Measurements from ENCODE around the gene LRRC8D.

LRRC8D gene

GRCh38 chr1:89807983-89808382, 12.8 kb upstream of the LRRC8D start:
- DNase-seq, result no peak

DNA sequence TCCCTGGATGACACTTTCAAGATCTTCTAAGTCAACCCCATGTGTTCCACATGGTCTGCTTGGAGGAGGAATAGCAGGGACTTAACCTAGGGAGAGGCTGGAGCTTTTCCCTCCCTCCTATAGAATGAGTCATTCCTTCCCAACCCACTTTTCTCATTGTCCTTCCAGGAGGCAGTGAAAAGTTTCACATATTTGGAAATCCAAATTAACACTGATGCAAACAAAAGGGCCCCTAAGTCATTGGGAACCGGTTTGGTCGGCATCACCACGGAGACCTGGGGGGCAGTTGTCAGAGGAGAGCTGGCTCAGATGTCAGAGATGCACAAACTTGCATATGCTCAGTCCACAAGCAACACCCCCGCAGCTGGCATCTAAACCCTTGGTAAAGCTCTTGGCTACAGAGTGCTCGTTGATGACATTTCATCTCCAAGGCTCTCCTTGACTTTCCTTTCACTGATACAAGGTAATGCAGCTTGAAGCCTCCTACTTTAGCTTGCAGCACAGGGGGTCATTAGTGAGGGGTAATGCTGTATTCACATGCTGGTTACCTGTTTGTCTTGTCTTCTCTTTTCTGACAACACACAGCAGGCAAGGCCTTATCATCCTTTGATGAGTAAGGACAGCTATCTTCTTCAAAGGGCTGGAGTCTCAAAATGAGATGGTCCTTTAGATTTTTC, 12.3 kb upstream of the LRRC8D start:
- DNase-seq, result no peak

DNA sequence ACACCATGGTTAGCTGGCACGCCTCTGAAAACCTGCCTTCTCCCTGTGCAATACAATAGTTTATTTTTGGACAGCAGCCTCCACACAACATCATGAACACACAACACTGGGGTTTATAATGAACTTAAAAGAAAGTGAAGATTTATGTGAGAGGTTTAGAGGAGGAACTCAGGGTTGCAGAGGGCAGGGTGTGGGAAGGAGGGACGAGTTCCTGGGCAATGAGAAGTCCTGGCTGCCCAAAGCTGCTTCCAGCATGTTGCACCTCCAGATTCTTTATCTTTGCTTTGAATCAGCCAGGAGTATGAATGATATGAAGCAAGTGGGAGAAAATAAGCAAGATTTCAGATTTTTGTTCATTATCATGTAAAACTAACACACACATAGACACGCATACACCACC, 11.3 kb upstream of the LRRC8D start:
- no peak for DNase-seq

- DNase-seq, result no peak
These were observed 10.5 kb upstream of the LRRC8D start for GRCh38 chr1:89810302-89810701.

GRCh38 chr1:89810880-89811279, 10.0 kb upstream of the LRRC8D start:
- no peak for DNase-seq

DNA sequence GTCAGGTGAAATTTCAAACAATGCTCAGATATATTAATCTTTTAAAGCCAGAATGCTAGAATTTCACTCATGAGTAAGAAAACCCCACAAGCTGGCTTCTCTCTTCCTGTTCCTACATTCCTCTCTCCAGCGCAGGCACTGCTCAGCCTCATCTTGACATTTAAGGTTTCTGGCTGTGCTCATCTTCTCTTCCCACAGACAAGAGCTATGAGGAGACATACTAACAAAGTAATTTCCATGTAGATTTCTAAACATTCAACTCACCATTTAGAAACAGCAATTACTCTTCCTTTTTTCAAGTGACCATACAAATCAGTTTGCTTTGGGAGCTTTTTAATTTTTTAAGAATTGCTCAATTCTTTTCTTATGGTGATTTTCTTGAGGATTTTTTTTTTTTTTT, 7.8 kb upstream of the LRRC8D start:
- no peak for DNase-seq

- DNase-seq, result no peak
These were observed 5.8 kb upstream of the LRRC8D start for GRCh38 chr1:89815040-89815439.

DNA sequence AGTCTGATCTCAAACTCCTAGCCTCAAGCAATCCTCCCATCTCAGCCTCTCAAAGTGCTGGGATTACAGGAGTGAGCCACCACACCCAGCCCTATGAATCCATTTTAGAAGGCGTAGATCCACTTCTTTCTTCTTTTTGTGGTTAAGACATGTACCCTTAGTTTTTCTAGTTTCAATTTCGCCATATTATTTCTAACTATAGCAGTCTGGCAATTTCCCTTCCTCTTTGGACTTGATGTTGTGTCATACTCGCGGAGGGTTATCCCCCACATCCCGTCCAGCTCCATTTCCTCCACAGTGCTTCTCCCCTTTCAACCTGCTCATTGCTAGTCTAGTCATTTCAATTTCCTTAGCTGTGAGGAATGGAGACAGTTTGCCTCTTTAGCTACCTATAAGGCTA, 5.2 kb upstream of the LRRC8D start:
- DNase-seq, result no peak

DNA sequence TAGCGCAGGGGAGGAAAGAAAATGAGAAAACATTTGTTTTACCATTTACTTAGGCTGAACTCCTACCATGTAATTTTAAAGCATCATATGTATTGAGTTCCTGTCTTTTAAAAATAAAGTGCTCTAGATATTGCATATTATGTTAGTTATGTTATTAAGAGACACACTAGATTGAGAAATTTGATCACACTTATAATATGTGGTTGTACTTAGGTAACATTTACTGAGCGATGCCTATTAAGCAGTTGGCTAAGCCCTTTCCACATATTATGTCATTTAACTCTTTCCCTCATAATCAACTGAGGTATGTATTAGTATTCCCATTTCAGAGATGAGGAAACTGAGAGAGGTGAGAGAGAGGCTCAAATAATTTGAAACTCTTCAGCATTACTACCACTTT, 4.5 kb upstream of the LRRC8D start:
- DNase-seq, result no peak

DNA sequence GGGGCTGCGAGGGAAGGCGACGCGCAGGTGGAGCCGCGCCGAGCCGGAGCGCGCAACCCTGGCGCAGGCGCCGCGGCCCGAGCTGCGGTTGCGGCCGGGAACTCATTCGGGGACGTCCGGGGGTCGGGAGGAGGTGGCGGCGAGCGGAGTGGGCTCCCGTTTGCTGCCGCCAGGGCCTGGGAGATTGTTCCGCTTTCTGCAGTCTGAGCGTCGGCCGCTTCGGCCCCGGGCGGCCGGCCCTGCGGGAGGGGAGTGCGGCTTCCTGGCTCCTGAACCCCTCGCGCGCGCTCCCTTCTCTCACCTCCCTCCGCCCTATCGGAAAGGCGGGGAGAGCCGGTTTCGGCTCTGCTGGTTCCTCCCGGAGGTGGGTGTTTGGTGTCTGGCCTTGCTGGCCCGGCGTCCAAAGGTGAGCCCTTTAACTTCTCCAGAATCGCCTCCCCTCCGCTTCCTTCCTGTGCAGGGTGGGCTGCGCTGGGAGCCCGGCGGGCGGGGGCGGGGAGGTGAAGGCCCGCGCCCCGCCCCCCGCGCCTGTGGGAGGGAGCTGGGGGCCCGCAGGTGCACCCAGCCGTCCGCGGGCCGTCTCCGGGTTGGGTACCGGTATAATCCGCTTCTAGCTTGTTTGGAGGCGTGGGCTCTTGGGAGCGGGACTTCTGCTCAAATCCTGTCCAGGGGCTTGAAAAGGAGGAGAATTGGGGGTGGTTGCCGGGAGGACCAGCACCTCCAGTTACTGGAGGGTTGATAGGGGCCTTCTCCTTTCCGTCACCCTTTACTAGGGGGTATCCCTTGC, 683 bp downstream of the LRRC8D start:
- DNase-seq, result peak; percentile 65

DNA sequence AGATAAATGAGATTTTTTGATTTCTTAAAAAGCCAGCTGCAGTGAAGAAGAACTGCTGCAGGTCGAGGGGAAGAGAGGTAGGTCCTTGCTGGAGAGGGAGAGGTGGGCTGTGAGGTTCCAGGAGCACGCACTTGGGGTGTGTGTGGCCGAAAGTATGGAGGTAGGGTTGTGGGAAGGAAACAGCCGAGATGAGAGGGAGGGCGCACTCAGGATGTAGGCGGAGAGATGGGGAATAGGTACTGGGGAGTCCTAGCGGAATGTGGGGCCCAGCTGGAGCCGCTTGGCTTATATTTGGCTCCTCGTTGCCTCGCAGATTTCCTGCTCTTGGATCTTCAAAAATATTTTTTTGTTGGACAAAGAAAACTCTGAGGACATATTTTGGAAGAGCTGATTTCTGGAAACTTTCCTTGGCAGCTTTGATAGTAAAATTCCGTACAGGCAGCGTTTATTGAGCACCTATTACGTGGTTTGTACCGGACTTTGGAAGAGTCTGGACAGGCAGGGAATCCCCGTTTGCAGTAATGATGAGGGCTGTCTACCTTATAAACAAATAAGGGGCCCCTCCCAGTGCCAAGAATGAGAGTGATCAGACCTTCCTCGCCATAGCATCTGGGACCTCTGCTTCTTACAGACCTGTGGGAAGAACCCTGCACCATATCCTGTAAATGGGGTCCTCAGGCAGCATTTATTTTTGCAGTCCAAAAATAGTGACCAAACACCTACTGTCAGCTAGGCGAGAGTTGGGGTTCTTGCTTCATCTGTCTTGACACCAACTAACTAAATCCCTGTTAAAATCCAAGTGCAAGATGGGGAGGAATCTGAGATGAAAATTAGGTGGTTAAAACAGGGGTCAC, 1.5 kb downstream of the LRRC8D start:
- no peak for DNase-seq

GRCh38 chr1:89822999-89823628, 2.3 kb downstream of the LRRC8D start:
- DNase-seq, result no peak

- DNase-seq, result no peak
These were observed 3.0 kb downstream of the LRRC8D start for GRCh38 chr1:89823679-89824292.

GRCh38 chr1:89826594-89826993, 5.8 kb downstream of the LRRC8D start:
- no peak for DNase-seq

DNA sequence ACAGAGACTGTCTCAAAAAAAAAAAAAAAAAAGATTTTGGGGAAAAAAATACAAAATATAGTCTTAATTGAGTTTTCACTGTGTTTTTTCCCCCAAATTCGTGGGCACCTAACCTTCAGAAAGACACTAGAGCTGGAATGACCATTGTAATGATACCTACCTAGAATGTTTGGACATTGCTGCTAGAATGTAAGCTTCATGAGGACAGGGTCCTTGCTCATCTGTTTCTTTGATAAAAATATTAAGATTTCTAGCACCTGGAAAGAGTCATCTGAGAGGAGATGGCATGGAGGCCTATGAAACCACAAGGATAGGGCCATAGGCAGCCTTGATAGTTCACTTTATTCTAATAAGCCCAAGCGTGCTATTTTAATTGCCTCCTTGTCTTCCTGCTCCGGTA, 6.5 kb downstream of the LRRC8D start:
- no peak for DNase-seq

GRCh38 chr1:89827902-89828301, 7.1 kb downstream of the LRRC8D start:
- no peak for DNase-seq

GRCh38 chr1:89829186-89829585, 8.4 kb downstream of the LRRC8D start:
- DNase-seq, result no peak

- no peak for DNase-seq
These were observed 10.8 kb downstream of the LRRC8D start for GRCh38 chr1:89831462-89832120.

DNA sequence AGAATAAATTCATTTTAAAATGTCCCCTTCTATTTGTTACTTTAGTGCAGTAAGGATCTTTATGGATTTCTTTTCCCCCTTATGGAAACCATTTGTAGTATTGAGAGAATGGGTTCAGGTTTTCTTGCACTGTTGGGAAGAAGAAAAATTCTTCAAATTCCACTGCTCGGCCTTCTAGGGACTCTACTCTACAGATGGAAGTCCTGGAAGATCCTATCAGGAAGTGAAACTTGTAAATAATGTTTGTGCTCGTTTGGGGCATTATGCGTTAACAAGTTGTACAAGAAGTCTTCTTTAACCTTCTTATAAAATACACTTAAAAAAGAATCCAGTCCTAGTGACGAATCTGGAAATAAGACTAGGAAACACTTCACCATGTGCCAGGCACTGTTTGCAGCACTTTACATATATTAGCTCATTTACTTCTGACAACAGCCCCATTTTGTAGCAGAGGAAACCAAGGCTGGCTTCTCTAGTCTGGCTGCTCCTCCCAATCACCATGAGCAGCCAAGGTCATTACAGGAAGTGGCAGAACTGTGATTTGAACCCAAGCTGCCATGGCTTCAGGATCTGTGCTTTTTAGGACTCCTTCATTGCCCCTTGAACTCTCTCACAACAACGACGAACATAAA, 11.8 kb downstream of the LRRC8D start:
- DNase-seq, result no peak

DNA sequence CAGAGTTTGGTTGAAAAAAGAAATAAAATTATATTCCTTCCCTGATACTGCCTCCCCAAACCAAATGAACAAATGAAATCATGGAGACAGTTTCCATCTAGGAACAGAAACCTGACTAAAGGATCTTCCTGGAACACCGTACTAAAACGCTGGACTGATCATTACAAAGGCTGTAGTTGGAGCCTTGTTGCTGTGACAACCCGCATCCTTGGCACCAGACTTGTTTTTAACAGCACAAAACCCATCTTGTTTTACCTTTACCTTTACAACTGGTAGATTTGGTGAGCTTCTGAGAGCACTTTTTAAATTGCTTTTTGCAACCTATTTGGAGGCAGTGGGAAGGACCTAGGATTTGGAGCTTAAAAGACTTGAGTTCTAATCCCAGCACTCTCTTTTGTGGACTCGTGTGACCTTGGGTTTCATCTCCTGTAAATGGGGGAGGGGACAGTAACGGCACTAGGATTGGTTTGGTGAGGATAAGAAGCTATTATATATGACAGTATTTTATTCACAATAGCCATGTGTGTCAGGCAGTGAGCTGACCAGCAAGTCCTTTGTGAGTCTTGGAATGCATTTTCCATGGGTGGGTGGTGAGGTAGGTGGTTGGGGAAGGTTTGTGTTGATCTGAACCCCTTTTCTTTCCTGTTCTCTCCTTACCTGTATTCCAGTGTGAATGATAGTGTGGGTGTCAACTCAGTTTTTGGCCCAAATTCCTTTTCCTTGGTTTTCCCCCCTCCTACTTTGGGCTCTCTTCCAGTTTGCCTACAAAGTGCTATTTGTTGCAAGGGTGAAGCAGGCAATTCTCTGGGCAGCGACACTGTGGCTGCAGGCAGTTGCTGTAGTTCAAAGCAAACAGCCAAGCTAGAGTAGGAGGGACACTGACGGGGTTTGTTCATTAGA, 12.6 kb downstream of the LRRC8D start:
- DNase-seq, result no peak
